Stimulated activated CD8-positive, alpha-beta memory T cell treated with anti-CD3 and anti-CD28 coated beads, Interleukin-4, amount 100 ng/mL, for 1 hour (primary cell): ENCODE results near the gene SLC4A3.
"Not testable (repeated sequence)": the region's sequence is repeated elsewhere in the genome, so short reads cannot be mapped to it uniquely, and the experiment has no call there.

Source experiments
- DNase-seq, 2 donors: peaks; one replicate each; pipeline ENCODE4 v3.0.0-alpha.2; 2020; ENCODE audit warnings: low read depth in 2 of 2, low spot score in 1 of 2

SLC4A3 gene

GRCh38 chr2:219680958-219681693 is 53.7 kb downstream of the SLC4A3 start:
- no peak for DNase-seq

- no peak for DNase-seq
Observed at GRCh38 chr2:219681694-219682300, 54.4 kb downstream of the SLC4A3 start.

- not testable (repeated sequence) for DNase-seq
Observed at GRCh38 chr2:219683474-219683873, 56.0 kb downstream of the SLC4A3 start.

- peak in 1 of 2 donors; percentile 7 for DNase-seq
Observed at GRCh38 chr2:219684721-219685689, 57.6 kb downstream of the SLC4A3 start.

- DNase-seq = no peak
Observed at GRCh38 chr2:219687272-219687671, 59.8 kb downstream of the SLC4A3 start.

DNA sequence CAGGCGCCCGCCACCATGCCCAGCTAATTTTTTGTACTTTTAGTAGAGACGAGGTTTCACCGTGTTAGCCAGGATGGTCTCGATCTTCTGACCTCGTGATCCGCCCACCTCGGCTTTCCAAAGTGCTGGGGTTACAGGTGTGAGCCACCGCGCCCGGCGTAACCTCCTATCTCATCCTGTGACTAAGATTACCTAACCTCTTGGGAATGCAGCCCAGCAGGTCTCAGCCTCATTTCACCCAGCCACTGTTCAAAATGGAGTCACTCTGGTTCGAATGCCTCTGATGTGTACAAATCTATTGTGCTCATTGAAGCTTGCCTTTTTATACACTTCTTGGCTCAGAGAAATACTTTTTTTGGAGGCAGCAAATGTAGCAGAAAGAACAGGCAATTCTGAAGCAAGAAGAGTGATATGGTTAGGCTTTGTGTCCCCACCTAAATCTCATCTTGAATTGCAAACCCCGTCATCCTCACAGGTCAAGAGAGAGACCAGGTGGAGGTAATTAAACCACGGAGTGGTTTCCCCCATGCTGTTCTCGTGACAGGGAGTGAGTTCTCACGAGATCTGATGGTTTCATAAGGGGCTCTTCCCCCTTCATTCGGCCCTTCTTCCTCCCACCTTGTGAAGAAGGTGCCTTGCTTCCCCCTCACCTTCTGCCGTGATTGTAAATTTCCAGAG is 60.6 kb downstream of the SLC4A3 start:
- no peak for DNase-seq

- no peak for DNase-seq
Observed at GRCh38 chr2:219688560-219689445, 61.4 kb downstream of the SLC4A3 start.

GRCh38 chr2:219689676-219690628 is 62.5 kb downstream of the SLC4A3 start:
- no peak for DNase-seq

GRCh38 chr2:219691571-219691970 is 64.1 kb downstream of the SLC4A3 start:
- no peak for DNase-seq
